Stimulated activated effector memory CD8-positive, alpha-beta T cell treated with anti-CD3 and anti-CD28 coated beads, Interleukin-12 subunit alpha, Interleukin-12 subunit beta, amount 100 ng/mL, for 72 hours (primary cell): ENCODE results near the gene PIK3CD.
"Not testable (repeated sequence)": the region's sequence is repeated elsewhere in the genome, so short reads cannot be mapped to it uniquely, and the experiment has no call there.

ENCODE experiments used
- ATAC-seq: fragments of 150-1000 bp; cut with Tn5 transposase; 2 replicates; pipeline ENCODE4 v1.10.0; 2021
- DNase-seq, 2 donors: peaks; one replicate each; pipeline ENCODE4 v3.0.0; 2021 to 2022; ENCODE audit warnings: low spot score in 2 of 2
- H3K27ac Mint-ChIP-seq: one replicate; pipeline ENCODE4 v1.8.0; 2022; ENCODE audit warnings: mild to moderate bottlenecking, mixed read lengths
- H3K36me3 Mint-ChIP-seq: one replicate; pipeline ENCODE4 v1.8.0; 2022; ENCODE audit warnings: mild to moderate bottlenecking, mixed read lengths
- H3K4me1 Mint-ChIP-seq: one replicate; pipeline ENCODE4 v1.8.0; 2022; ENCODE audit warnings: mixed read lengths
- H3K4me3 Mint-ChIP-seq: one replicate; pipeline ENCODE4 v1.8.0; 2022; ENCODE audit warnings: mild to moderate bottlenecking, mixed read lengths
- H3K9me3 Mint-ChIP-seq: one replicate; pipeline ENCODE4 v1.8.0; 2022; ENCODE audit warnings: mixed read lengths

The PIK3CD gene

GRCh38 chr1:9658199-9658598, 6.7 kb downstream of the PIK3CD start:
- Mint-ChIP-seq H3K36me3 (peaks cover 97% of the 10 kb centered on the region), H3K4me3 (peak overlapping the region; percentile 97), H3K9me3 (no peaks in the 10 kb centered on the region), H3K27ac (peak overlapping the region; percentile 91), H3K4me1 (peaks cover 83% of the 10 kb centered on the region)
- DNase-seq (no peak), ATAC-seq (no peak)

DNA sequence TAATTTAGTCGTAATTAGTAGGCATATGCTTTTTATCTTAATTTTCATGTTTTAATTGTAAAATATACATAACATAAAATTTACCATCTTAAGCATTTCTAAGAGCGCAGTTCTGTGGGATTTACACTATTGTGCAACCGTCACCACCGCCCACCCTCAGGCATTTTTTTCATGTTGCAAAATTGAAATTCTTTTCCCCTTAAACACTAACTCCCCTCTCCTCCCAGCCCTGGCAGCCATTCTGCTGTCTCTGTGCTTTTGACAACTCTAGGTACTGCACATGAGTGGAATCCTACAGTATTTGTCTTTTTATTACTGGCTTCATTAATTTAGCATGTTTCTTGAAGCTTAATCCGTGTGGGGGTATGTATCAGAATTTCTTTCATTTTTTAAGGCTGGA, 7.8 kb downstream of the PIK3CD start:
- Mint-ChIP-seq H3K27ac (peak overlapping the region; percentile 91), H3K4me3 (peak overlapping the region; percentile 23), H3K36me3 (peaks cover 97% of the 10 kb centered on the region), H3K4me1 (peaks cover 76% of the 10 kb centered on the region), H3K9me3 (no peaks in the 10 kb centered on the region)
- ATAC-seq (no peak), DNase-seq (no peak)

- ATAC-seq (no peak), DNase-seq (no peak)
- Mint-ChIP-seq H3K36me3 (peaks cover 97% of the 10 kb centered on the region), H3K27ac (peak overlapping the region; percentile 68), H3K4me3 (no peak overlapping the region), H3K9me3 (no peaks in the 10 kb centered on the region), H3K4me1 (peaks cover 60% of the 10 kb centered on the region)
Measured at GRCh38 chr1:9663257-9663656, 11.7 kb downstream of the PIK3CD start.

DNA sequence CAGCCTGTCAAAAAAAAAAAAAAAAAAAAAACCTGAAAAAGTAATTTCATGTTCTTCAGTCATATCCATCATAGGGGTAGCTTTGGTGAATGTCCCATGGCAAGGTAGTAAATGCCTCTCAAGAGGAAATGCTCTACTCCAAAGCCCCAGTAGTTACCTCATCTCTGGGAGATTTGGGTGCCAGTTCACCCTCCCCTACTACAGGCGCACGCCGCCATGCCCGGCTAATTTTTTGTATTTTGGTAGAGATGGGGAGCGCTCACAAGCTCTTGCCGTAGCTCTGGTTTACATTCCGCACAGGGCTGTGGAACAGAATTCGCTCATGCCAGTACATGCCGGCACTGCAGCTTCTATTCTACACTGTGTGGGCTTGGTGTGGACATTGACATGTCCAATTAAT, 13.7 kb downstream of the PIK3CD start:
- Mint-ChIP-seq H3K27ac (peak overlapping the region; percentile 26), H3K36me3 (peaks cover 100% of the 10 kb centered on the region), H3K4me3 (no peak overlapping the region), H3K9me3 (no peaks in the 10 kb centered on the region), H3K4me1 (peaks cover 65% of the 10 kb centered on the region)
- no peak for ATAC-seq
- DNase-seq = no peak

GRCh38 chr1:9668080-9668479, 16.5 kb downstream of the PIK3CD start:
- Mint-ChIP-seq H3K4me3 (no peak overlapping the region), H3K4me1 (peaks cover 64% of the 10 kb centered on the region), H3K9me3 (no peaks in the 10 kb centered on the region), H3K36me3 (peaks cover 100% of the 10 kb centered on the region), H3K27ac (peak overlapping the region; percentile 21)
- DNase-seq (no peak), ATAC-seq (no peak)

- Mint-ChIP-seq H3K36me3 (peaks cover 100% of the 10 kb centered on the region), H3K4me1 (peaks cover 66% of the 10 kb centered on the region), H3K27ac (peak overlapping the region; percentile 94), H3K9me3 (no peaks in the 10 kb centered on the region), H3K4me3 (peak overlapping the region; percentile 61)
- no peak for DNase-seq
- ATAC-seq = peak; percentile 91
Measured at GRCh38 chr1:9670085-9670484, 18.6 kb downstream of the PIK3CD start.

DNA sequence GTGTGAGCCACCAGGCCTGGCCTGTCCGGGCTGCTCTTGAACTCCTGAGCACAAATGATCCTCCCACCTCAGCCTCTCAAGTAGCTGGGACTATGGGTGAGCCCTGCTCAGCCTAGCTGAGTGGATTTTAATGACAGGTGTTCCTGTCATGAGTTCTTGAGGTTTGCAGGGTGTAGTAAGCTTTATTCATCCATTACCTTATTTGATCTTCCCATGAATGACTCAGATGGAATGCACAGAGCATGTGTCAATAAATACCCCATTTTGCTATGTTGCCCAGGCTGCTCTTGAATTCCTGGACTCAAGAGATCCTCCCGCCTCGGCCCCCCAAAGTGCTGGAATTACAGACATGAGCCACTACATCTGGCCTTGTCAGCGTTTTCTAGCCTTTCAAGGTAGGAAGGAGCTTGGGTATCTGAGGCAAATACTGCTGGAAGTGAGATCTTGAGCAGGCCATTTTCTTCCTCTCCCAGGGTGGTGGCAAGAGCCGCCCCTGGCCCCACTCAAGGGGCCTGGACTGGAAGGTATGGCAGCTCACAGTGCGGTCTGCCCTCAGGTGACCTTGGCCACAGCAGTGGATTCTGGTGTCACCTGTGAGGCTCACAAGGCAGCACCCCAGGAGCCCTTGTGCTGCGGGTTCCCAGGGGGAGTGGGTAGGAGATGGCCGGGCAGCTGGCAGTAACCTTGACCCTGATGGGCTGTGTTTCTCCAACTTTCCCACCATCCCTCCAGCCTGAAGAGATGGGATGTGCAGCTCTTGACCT, 20.0 kb downstream of the PIK3CD start:
- Mint-ChIP-seq H3K27ac (peak overlapping the region; percentile 94), H3K4me3 (peak overlapping the region; percentile 61), H3K36me3 (peaks cover 100% of the 10 kb centered on the region), H3K9me3 (no peaks in the 10 kb centered on the region), H3K4me1 (peaks cover 65% of the 10 kb centered on the region)
- DNase-seq (no peak), ATAC-seq (peak; percentile 84)

DNA sequence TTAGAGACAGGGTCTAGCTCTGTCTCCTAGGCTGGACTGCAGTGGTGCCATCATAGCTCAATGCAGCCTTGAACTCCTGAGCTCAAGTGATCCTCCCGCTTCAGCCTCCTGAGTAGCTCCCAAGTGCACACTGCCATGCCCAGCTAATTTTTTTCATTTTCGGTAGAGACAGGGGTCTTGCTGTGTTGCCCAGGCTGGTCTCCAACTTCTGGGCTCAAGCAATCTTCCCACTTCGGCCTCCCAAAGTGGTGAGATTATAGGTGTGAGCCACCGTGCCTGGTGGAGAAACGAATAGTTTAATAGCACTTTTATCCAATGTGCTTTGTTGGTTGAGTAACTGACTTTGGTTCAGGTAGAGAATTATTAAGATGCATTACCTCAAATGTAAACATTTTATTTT, 20.9 kb downstream of the PIK3CD start:
- DNase-seq = no peak
- Mint-ChIP-seq H3K4me1 (peaks cover 74% of the 10 kb centered on the region), H3K27ac (peak overlapping the region; percentile 94), H3K4me3 (no peak overlapping the region), H3K36me3 (peaks cover 100% of the 10 kb centered on the region), H3K9me3 (no peaks in the 10 kb centered on the region)
- no peak for ATAC-seq

GRCh38 chr1:9675393-9675792, 23.9 kb downstream of the PIK3CD start:
- H3K9me3 Mint-ChIP-seq = no peaks in the 10 kb centered on the region
- ATAC-seq (no peak), DNase-seq (no peak)
- peaks cover 99% of the 10 kb centered on the region for H3K36me3 Mint-ChIP-seq
- peak overlapping the region; percentile 96 for H3K27ac Mint-ChIP-seq
- no peak overlapping the region for H3K4me3 Mint-ChIP-seq
- H3K4me1 Mint-ChIP-seq = peaks cover 71% of the 10 kb centered on the region

DNA sequence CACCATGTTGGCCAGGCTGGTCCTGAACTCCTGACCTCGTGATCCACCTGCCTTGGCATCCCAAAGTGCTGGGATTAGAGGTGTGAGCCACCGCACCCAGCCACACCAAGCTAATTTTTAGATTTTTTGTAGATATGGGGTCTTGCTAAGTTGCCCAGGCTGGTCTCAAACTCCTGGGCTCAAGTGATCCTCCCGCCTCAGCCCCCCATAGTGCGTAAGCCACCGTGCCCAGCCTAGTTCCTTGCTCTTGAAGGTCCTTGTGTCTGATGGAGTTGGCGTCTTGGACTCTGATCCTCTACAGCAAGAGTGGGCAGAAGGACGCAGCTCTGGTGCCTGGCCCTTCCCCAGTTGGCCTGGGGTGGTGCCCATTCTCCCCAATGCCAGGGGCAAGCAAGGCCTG, 24.6 kb downstream of the PIK3CD start:
- Mint-ChIP-seq H3K4me3 (peak overlapping the region; percentile 36), H3K36me3 (peaks cover 97% of the 10 kb centered on the region), H3K27ac (peak overlapping the region; percentile 96), H3K4me1 (peaks cover 72% of the 10 kb centered on the region)
- ATAC-seq, DNase-seq, H3K9me3 Mint-ChIP-seq: not testable (repeated sequence)

DNA sequence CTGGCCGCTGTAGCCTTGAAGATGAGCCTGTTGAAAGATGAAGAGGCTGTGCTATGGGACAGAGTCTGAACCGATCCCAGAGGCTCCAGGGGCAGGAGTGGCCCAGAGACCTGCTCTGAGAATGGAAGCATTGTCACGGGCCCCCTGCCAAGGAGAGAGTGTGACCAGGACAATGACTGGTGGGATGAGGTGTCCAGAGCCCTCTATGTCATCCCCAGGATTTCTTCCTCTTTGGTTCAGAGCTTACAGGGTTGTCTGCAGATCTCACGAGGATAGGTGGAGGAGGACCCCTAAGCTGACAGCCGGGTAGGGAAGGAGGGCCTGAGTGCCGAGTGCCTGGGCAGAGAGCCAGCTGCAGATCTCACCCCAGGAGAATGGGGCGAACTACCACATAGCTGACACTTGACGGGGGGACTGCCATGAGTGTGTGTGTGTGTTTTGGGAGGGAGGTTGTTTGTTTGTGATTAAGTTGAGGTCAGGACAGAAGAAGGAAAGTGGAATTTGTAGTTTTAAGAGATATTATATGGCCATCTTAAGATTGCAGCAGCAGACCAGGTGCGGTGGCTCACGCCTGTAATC, 25.4 kb downstream of the PIK3CD start:
- Mint-ChIP-seq H3K27ac (peak overlapping the region; percentile 96), H3K4me1 (peaks cover 72% of the 10 kb centered on the region), H3K4me3 (peak overlapping the region; percentile 36), H3K9me3 (no peaks in the 10 kb centered on the region), H3K36me3 (peaks cover 95% of the 10 kb centered on the region)
- peak; percentile 24 for ATAC-seq
- no peak for DNase-seq

GRCh38 chr1:9680091-9680490, 28.6 kb downstream of the PIK3CD start:
- no peak for ATAC-seq
- Mint-ChIP-seq H3K4me3 (no peak overlapping the region), H3K36me3 (peaks cover 88% of the 10 kb centered on the region)

DNA sequence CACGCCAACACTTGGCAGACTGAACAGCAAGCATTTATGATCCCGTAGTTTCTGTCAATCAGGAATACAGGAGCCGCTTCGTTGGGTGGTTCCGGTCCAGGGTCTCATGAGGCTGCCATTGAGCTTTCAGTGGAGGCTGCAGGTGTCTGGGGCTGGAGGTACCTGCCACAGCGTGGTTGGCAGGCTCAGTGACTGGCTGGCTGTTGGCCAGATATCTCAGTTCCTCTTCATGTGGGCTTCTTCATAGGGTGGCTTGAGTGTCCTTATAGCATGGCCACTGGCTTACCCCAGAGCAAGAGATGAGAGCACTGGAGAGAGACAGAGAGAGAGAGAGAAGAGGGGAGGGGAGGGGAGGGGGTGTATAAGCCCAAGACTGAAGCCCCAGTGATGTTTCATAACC, 29.3 kb downstream of the PIK3CD start:
- Mint-ChIP-seq H3K27ac (peak overlapping the region; percentile 71), H3K36me3 (peaks cover 82% of the 10 kb centered on the region), H3K4me1 (peaks cover 72% of the 10 kb centered on the region), H3K9me3 (no peaks in the 10 kb centered on the region), H3K4me3 (no peak overlapping the region)
- ATAC-seq (no peak), DNase-seq (no peak)

More at GRCh38 chr1:9680091-9680490, 28.6 kb downstream of the PIK3CD start:
- Mint-ChIP-seq H3K4me1 (peaks cover 68% of the 10 kb centered on the region), H3K9me3 (no peaks in the 10 kb centered on the region), H3K27ac (no peak overlapping the region)
- no peak for DNase-seq

DNA sequence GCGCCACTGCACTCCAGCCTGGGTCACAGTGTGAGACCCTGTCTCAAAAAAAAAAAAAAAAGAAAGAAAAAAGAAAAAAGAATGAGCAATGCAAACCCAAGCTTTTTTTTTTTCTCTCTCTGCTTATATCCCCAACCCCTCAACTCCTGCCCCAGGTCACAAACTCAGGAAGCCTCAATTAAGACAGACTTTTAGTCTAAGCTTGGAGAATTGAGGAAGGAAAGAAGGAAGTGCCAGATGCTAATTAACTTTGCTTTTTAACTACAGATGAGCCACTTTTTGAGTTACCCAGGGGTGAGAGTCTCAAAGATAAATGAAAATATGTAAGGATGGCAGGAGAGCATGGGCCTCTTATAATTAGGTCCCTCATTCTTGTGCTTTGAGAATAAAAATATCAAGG, 33.3 kb downstream of the PIK3CD start:
- Mint-ChIP-seq H3K4me3 (no peak overlapping the region), H3K9me3 (no peaks in the 10 kb centered on the region), H3K4me1 (peaks cover 69% of the 10 kb centered on the region), H3K36me3 (peaks cover 58% of the 10 kb centered on the region), H3K27ac (no peak overlapping the region)
- DNase-seq (no peak), ATAC-seq (no peak)

DNA sequence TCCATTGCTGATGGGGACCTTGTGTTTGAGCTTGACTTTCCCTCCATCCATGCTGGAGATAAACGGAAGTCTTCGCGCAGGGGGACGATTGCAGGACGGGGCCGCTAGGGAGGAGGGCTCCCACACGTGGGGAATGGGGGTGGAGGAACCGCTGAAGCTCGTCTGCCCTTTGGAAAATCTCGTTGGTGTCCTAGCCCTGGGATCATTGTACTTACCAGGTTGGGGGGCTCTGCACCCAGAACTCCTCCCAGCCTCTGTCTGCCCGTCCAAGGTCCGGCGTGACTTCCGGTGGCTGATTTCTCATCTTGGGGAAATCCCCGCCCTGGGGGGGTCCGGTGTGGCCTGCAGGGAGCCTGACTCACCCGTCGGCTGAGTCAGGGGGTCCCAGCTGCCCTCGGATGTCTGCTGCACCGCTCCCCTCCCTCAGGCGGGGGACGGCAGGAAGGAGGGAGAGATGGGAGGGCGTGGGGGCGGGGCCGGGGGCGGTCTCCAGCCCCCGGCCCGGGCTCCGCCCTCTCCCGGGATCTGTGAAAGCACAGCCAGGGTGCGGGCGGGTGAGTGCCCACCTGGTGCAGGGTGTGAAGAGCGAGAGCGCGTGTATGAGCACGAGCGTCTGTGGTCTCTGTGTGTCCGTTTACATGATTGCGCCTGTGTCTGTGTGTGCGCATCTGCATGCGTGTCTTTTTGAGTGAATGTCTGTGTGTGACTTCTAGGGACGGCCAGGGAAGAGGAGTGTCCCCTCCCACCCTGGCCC, 35.8 kb downstream of the PIK3CD start:
- peaks cover 73% of the 10 kb centered on the region for H3K4me1 Mint-ChIP-seq
- peak overlapping the region; percentile 88 for H3K27ac Mint-ChIP-seq
- no peaks in the 10 kb centered on the region for H3K9me3 Mint-ChIP-seq
- H3K36me3 Mint-ChIP-seq = peaks cover 66% of the 10 kb centered on the region
- peak; percentile 75 for ATAC-seq
- peak; percentile 53 to 85 for DNase-seq
- peak overlapping the region; percentile 74 for H3K4me3 Mint-ChIP-seq
